Measurements from ENCODE around the gene DUSP14. TPM values are rescaled to one million over a fixed set of nuclear protein-coding genes. Genes with fewer than 3 reads are reported as not detected.

Gene DUSP14
- polyA plus RNA-seq, 6 donors from 2014 or later: 3.4 to 8.0 (median 5.4) TPM

DNA sequence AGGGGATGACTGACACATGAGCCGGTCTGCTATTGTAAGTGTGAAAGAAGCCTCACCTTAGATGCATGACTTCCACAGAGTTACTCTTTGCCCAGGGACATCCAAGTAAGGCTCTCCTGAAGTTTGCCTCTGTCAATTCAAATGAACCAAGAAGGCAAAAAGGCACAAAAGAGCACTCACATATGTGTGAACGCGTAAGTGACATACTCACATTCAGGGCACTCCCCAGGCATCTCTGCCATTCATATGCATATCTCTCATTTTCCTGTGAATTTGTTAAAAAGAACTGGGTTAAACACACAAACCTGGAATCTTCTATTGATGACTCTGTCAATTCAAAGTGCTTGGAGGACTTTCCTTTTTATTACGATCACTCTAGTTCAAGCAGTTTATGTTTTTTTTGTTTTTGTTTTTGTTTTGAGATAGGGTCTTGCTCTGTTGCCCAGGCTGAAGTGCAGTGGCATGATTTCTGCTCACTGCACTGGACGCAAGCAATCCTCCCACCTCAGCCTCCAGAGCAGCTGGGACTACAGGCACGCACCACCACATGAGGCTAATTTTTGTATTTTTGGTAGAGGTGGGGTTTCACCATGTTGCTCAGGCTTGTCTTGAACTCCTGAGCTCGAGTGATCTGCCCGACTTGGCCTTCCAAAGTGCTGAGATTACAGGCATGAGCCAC, 49.4 kb downstream of the DUSP14 start:
- ATAC-seq (ENCODE audit: low read depth in 2 of 2) (no peak), DNase-seq (no peak)
- peak overlapping the region in 1 of 6 donors; percentile 78 for H3K27ac Mint-ChIP-seq
- no peaks in the 10 kb centered on the region for H3K9me3 Mint-ChIP-seq
- no peak overlapping the region for H3K4me3 Mint-ChIP-seq
- peaks cover 0 to 8% (median 0%) of the 10 kb centered on the region in 3 donors for H3K4me1 Mint-ChIP-seq
- peaks cover 14 to 34% of the 10 kb centered on the region in 2 donors for H3K36me3 Mint-ChIP-seq
- H3K27me3 Mint-ChIP-seq: no peaks in the 10 kb centered on the region

DNA sequence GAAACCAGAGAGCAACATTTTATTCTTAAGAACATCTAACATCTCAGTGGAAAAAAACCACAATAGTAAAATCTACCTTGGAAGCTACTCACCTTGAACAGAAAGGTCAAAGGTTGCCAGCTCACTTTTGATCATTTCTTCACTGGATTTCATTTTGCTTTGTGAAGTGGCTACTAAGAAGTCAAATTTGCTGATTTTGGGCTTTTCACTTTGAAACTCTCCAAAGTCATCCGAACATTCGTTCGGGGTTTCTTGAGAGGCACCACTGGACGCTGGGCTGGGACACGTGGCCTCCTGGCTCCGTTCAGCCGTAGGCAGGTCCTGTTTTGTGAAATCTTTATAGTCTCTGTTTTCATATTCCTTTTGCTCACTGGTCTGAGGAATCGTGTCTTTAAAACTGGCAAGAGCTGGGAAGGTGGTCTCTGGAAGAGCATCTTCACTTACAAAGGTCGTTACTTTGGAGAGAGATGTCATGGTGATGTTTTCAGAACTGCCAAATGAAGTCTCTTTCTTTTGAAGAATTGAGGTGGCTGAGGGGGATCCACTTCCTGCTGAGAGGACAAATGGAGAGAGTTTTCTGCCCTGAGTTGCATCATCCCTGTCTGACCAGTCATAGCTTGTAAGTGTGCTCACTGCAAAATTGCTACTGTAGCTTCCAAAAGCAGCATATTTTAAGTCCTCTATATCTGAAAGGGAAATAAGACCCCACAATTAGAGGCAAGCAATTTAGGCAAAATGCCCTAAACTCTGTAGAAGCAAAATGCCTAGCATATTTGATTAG, 52.4 kb downstream of the DUSP14 start:
- Mint-ChIP-seq H3K27me3 (no peaks in the 10 kb centered on the region), H3K9me3 (no peaks in the 10 kb centered on the region), H3K27ac (no peak overlapping the region), H3K4me1 (peaks cover 0 to 11% (median 6%) of the 10 kb centered on the region in 3 donors), H3K4me3 (no peak overlapping the region), H3K36me3 (peaks cover 14 to 20% of the 10 kb centered on the region in 2 donors)
- DNase-seq (no peak), ATAC-seq (ENCODE audit: low read depth in 2 of 2) (no peak)

DNA sequence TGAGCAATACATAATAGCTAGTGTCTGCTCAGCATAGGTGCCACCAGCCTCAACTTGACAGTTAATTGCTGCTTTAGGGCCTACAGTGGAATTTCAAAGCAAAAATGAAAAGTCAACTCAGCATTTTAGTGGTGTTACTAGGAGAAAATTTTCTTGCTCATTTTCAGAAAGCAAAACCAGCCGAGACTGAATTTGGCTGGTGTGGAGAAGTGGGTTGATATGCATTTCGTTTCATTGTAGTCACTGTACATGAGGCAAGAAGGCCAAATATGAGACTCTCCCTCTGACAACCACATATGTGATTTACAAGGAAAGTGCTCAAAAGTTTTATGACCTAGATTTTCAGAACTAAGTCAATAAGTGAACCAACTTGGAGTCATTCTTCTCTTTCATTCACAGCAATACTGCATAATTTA, 54.0 kb downstream of the DUSP14 start:
- Mint-ChIP-seq H3K4me3 (no peak overlapping the region), H3K4me1 (peaks cover 2 to 9% (median 8%) of the 10 kb centered on the region in 3 donors), H3K9me3 (no peaks in the 10 kb centered on the region), H3K36me3 (peaks cover 6 to 9% of the 10 kb centered on the region in 2 donors), H3K27ac (peak overlapping the region in 3 of 6 donors; percentile 3 to 84 (median 47)), H3K27me3 (no peaks in the 10 kb centered on the region)
- ATAC-seq (ENCODE audit: low read depth in 2 of 2): no peak
- DNase-seq: no peak

DNA sequence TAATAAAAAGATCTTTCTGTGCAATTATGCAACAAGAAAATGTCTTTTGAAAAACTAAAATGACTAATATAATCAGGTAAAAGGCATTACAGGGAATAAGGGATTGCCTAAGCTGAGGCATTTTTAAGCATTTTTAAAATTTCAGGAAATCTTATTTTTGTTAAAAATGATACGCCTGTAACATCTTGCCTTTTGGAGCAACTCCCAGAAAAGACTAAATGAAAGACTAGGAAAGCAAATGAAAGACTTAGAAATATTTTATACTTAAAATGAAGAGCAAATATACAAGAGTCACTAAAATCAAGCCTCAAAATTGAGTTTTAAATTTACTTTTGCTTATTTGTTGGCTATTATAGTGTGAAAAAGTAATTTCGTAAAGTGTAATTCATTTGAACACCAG, 55.8 kb downstream of the DUSP14 start:
- Mint-ChIP-seq H3K4me3 (no peak overlapping the region), H3K27ac (no peak overlapping the region), H3K4me1 (peaks cover 5 to 14% (median 11%) of the 10 kb centered on the region in 3 donors), H3K27me3 (no peaks in the 10 kb centered on the region), H3K9me3 (no peaks in the 10 kb centered on the region), H3K36me3 (peaks cover 6 to 8% of the 10 kb centered on the region in 2 donors)
- DNase-seq (no peak), ATAC-seq (ENCODE audit: low read depth in 2 of 2) (no peak)

DNA sequence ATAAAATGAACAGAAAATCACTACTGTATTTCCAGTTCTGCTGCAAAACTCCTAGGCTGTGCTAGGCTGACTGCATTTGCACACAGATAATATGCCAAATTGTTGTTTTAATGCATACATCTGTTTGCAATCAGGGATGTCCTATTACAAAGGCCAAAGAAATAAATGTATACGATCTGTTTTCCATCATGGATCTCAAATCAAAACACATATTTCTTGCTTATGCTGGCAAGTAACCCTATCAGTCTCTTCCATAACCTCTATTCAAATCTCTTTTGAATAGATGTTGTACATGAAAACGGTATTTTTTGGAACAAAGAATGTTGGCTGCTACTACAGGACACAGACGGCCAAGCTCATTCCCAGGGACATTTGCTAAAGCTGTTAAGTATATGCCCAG, 56.6 kb downstream of the DUSP14 start:
- Mint-ChIP-seq H3K36me3 (peaks cover 0 to under 1% of the 10 kb centered on the region in 2 donors), H3K27ac (peak overlapping the region in 3 of 6 donors; percentile 23 to 47 (median 35)), H3K4me3 (no peak overlapping the region), H3K9me3 (no peaks in the 10 kb centered on the region), H3K4me1 (peaks cover 8 to 22% (median 14%) of the 10 kb centered on the region in 3 donors), H3K27me3 (no peaks in the 10 kb centered on the region)
- DNase-seq (no peak), ATAC-seq (ENCODE audit: low read depth in 2 of 2) (no peak)

DNA sequence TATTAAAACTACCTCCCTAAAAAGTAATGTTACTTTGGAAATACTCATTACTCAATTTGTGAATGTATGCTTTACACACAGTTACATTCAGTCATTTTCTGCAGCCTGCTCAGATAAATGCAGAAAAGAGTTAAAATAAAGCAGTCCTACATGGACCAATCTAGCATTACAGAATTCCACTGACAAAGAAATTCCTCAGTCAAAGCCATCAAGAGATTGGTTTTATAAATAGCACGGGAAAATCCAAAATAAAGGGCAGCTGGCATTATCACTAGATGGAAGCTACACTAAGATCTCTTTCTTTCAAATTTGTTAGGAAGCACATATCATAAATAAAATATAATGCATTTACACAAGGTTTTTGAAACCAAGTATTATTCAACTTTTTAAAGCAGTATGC, 58.3 kb downstream of the DUSP14 start:
- H3K36me3 Mint-ChIP-seq: peaks cover 0 to 5% of the 10 kb centered on the region in 2 donors
- no peaks in the 10 kb centered on the region for H3K27me3 Mint-ChIP-seq
- no peak overlapping the region for H3K4me3 Mint-ChIP-seq
- DNase-seq (no peak), ATAC-seq (ENCODE audit: low read depth in 2 of 2) (no peak)
- peak overlapping the region in 1 of 6 donors; percentile 24 for H3K27ac Mint-ChIP-seq
- H3K4me1 Mint-ChIP-seq: peaks cover 22 to 37% (median 25%) of the 10 kb centered on the region in 3 donors
- H3K9me3 Mint-ChIP-seq: no peaks in the 10 kb centered on the region

DNA sequence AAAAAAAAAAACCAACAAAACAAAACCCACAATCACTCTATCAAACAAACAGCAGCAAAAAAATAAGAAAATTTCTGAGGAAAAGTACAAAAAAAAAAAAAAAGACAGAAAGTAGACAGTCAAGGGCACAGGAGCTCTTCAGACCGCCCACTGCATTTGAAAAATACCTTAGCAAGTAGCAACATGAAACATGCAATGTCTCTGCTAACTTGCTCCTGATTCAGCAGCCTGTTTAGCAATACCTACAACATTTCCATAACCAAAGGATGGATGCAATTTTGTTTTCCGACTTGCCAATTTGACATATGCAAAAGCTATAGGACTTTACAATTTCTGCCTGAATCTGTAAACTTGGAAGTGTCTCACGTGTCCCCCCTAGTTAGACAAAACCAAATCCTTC, 62.1 kb downstream of the DUSP14 start:
- peak overlapping the region in 4 of 6 donors; percentile 30 to 83 (median 70) for H3K27ac Mint-ChIP-seq
- peaks cover 0 to 13% of the 10 kb centered on the region in 2 donors for H3K36me3 Mint-ChIP-seq
- DNase-seq (no peak), ATAC-seq (ENCODE audit: low read depth in 2 of 2) (no peak)
- peaks cover 26 to 37% (median 26%) of the 10 kb centered on the region in 3 donors for H3K4me1 Mint-ChIP-seq
- no peaks in the 10 kb centered on the region for H3K9me3 Mint-ChIP-seq
- no peak overlapping the region for H3K4me3 Mint-ChIP-seq
- no peaks in the 10 kb centered on the region for H3K27me3 Mint-ChIP-seq

DNA sequence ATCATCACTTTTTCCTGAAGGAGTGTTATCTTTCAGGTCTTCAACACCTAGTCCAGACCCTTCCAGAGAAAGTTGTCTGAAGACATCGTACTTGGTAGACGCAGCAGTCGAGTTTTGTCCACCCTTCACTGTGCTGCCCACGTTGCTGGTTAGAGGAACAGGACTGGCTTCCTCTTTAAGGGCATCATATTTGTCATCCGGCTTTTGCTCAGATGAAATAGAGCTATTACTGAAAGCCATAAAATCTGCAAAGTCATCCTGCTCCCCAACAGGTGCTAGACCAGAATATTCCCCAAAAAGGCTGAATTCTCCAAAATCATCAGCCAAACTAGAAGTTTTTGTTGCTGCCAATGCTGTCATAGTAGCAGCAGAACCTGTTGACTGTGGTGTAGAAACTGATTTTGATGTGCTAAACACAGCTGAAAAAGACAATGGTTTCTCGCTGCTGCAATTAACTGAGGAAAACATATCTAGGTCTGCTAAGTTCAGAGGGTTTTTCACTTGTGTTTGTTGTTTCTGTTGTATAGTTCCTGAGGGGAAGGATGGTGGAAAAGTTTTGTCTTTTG, 63.8 kb downstream of the DUSP14 start:
- no peak for DNase-seq
- Mint-ChIP-seq H3K9me3 (no peaks in the 10 kb centered on the region), H3K4me1 (peaks cover 24 to 32% (median 24%) of the 10 kb centered on the region in 3 donors), H3K36me3 (peaks cover 0 to 17% of the 10 kb centered on the region in 2 donors), H3K27ac (peak overlapping the region in 4 of 6 donors; percentile 49 to 68 (median 59)), H3K27me3 (no peaks in the 10 kb centered on the region), H3K4me3 (no peak overlapping the region)
- ATAC-seq (ENCODE audit: low read depth in 2 of 2): no peak

DNA sequence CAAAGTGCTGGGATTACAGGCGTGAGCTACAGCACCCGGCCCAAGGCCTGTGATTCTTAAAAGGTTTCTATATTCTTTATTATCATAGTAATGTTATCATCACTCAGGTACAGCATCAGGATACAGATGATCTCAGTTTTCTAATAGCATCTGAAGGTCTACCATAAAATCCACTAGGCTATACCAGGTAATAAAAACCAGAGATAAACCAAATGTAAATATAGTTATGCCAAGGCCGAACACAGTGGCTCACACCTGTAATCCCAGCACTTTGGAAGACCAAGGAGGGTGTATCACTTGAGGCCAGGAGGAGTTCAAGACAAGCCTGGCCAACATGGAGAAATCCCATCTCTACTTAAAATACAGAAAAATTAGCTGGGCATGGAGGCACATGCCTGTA, 65.7 kb downstream of the DUSP14 start:
- Mint-ChIP-seq H3K27ac (peak overlapping the region in 1 of 6 donors; percentile 75), H3K9me3 (no peaks in the 10 kb centered on the region), H3K27me3 (no peaks in the 10 kb centered on the region), H3K4me1 (peaks cover 21 to 28% (median 21%) of the 10 kb centered on the region in 3 donors), H3K4me3 (no peak overlapping the region), H3K36me3 (peaks cover 0 to 22% of the 10 kb centered on the region in 2 donors)
- DNase-seq (no peak), ATAC-seq (ENCODE audit: low read depth in 2 of 2) (no peak)

DNA sequence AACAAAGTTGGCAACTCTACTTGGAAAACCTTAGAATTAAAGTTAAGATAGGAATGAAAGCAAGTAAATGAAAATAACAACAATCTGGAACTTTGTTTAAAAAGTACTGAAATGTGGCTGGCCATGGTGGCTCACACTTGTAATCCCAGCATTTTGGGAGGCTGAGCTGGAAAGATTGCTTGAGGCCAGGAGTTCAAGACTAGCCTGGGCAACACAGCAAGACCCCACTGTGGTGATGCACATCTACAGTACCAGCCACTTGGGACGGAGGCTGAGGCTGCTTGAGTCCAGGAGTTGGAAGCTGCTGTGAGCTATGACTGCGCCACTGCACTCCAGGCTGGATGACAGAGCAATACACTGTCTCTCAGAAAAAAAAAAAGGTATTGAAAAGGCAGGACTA, 67.8 kb downstream of the DUSP14 start:
- Mint-ChIP-seq H3K9me3 (no peaks in the 10 kb centered on the region), H3K27ac (no peak overlapping the region), H3K36me3 (peaks cover 0 to 26% of the 10 kb centered on the region in 2 donors), H3K27me3 (no peaks in the 10 kb centered on the region), H3K4me1 (peaks cover 7 to 9% (median 7%) of the 10 kb centered on the region in 3 donors), H3K4me3 (no peak overlapping the region)
- ATAC-seq (ENCODE audit: low read depth in 2 of 2) (no peak), DNase-seq (no peak)

DNA sequence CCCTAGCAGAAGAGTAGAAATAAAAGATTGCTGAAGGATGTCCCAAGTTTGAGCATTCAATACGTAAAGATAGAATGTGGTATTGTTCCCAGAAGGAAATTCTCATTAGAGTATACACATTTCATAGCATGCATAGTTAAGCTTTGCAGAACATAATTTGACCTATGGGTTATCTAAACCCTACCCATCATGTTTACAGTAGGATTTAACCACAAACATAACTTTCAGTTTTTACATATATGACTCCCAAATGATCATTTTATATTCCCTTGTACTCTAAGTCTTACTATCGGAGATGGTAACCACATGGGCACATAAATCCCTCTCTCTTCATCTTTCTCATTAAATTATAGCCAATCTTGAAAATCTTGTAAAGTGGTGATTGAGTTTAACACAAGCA, 68.6 kb downstream of the DUSP14 start:
- Mint-ChIP-seq H3K4me1 (peaks cover 0 to under 1% (median under 1%) of the 10 kb centered on the region in 3 donors), H3K27ac (peak overlapping the region in 1 of 6 donors; percentile 3), H3K27me3 (no peaks in the 10 kb centered on the region), H3K4me3 (no peak overlapping the region), H3K9me3 (no peaks in the 10 kb centered on the region), H3K36me3 (peaks cover 0 to 18% of the 10 kb centered on the region in 2 donors)
- no peak for DNase-seq
- no peak for ATAC-seq (ENCODE audit: low read depth in 2 of 2)

DNA sequence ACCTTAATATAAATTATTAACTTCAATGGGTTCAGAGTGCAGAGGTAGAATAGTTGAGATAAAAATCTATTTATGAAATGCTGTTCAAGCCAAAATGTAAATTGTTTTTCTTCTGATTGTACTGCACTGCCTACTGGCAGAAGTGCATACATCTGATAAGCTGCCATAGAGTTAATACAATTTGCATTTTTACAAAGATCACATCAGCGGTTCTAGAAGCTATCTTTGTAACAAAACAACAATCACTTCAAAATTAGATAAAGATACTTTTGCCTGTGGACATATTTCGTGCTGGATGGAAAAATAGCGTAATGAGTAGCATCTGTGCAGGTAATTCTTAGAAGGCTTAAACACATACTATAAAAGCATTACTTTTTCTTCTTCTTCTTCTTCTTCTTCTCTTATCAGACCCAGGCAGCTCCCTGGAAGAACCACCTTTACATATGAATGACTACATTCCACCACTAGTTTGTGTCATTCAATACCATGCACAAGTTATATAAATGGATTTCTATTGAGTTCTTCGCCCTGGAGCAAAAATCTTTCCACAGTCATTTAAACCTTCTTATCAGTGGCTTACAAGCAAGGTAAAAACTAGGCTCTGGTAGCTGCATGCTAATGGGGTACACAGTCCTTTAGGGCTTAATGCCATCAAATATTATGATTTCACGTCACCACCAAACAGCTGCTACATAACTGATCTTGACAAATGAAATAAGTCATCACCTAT, 72.5 kb downstream of the DUSP14 start:
- Mint-ChIP-seq H3K4me3 (no peak overlapping the region), H3K36me3 (peaks cover 22 to 29% of the 10 kb centered on the region in 2 donors), H3K27me3 (no peaks in the 10 kb centered on the region), H3K9me3 (peaks cover 0 to 3% (median 0%) of the 10 kb centered on the region in 7 donors), H3K4me1 (peaks cover 0 to 5% (median 0%) of the 10 kb centered on the region in 3 donors), H3K27ac (no peak overlapping the region)
- DNase-seq (no peak), ATAC-seq (ENCODE audit: low read depth in 2 of 2) (no peak)
